ENCODE measurements around the gene UBE2V1.
A peak's percentile ranks its signal among the peaks of the same experiment; 100 is the strongest.

Gene UBE2V1

DNA sequence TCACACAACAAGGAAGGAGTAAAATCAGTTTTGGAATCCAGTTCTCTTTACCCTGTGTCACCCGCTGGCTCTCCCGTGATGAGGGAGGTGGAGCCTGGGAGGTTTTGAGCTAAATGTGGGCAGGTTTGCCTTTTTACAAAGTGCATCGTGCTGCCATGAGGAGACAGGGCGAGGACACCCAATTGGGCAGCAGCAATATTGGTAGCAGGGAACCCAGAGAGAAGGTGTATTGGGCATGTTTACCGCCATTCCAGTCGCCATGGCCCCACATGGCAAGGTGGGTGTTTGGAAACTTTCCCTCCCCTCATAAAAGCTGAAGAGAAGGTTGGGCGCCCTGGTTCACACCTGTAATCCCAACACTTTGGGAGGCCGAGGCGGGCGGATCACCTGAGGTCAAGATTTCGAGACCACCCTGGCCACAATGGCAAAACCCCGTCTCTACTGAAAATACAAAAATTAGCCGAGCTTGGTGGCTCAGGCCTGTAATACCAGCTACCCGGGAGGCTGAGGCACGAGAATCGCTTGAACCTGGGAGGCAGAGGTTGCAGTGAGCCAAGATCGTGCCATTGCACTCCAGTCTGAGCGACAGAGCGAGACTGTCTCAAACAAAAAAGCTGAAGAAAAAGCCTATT lies 3.5 kb upstream of the UBE2V1 start:
- no peak overlapping the region for H3K9ac ChIP-seq (ENCODE audit: low read length)
- no peak overlapping the region for H2AK5ac ChIP-seq (ENCODE audit: low read length)
- peak overlapping the region; percentile 43 for H4K8ac ChIP-seq (ENCODE audit: low read depth, low read length)
- no peak overlapping the region for H2BK12ac ChIP-seq (ENCODE audit: low read length)
- H4K91ac ChIP-seq (ENCODE audit: low read depth, low read length) = peak overlapping the region; percentile 33
- peak overlapping the region; percentile 66 for H3K4me2 ChIP-seq (ENCODE audit: low read length)
- H4K12ac ChIP-seq (ENCODE audit: low read depth, low read length) = no peak overlapping the region
- no peak overlapping the region for H2BK120ac ChIP-seq (ENCODE audit: insufficient read depth, low read length, poor library complexity)
- H3K14ac ChIP-seq (ENCODE audit: low read length) = no peak overlapping the region
- no peak overlapping the region for H3K23ac ChIP-seq (ENCODE audit: low read length)
- H3K4me3 ChIP-seq (ENCODE audit: low read depth, low read length) = no peak overlapping the region
- H3K27me3 ChIP-seq (ENCODE audit: insufficient read depth, low read length) = no peaks in the 10 kb centered on the region
- peaks cover 19% of the 10 kb centered on the region for H3K79me1 ChIP-seq (ENCODE audit: low read length)
- no peak overlapping the region for H3K18ac ChIP-seq (ENCODE audit: low read length)
- H2AFZ ChIP-seq (ENCODE audit: insufficient read depth, low read length, poor library complexity) = peak overlapping the region; percentile 37
- no peaks in the 10 kb centered on the region for H3K36me3 ChIP-seq (ENCODE audit: control insufficient read depth in 1 of 2, insufficient read depth in 2 of 2, low read length in 2 of 2)
- H3K9me3 ChIP-seq (ENCODE audit: insufficient read depth, low read depth, low read length) = peaks cover 2% of the 10 kb centered on the region
- H3K27ac ChIP-seq (ENCODE audit: low read depth, low read length) = no peak overlapping the region
- peaks cover 8 to 15% of the 10 kb centered on the region in 2 experiments for H3K4me1 ChIP-seq (ENCODE audit: control insufficient read depth in 1 of 2, insufficient read depth in 2 of 2, low read length in 2 of 2)
- no peak overlapping the region for H2BK5ac ChIP-seq (ENCODE audit: low read depth, low read length, poor library complexity)
- no peak overlapping the region for H3K4ac ChIP-seq (ENCODE audit: low read depth, low read length)
- peak in 1 of 2 donors; percentile 14 for DNase-seq
- peaks cover 14% of the 10 kb centered on the region for H3K79me2 ChIP-seq (ENCODE audit: control insufficient read depth, insufficient read depth, low read length, poor library complexity)
- WGBS (ENCODE audit: extremely low coverage, insufficient coverage, insufficient read length) = no CpG with 5 or more reads among the region's 19 CpGs

GRCh38 chr20:50115591-50116367 lies 2.8 kb upstream of the UBE2V1 start:
- Histone ChIP-seq H3K14ac (ENCODE audit: low read length) (no peak overlapping the region), H3K79me2 (ENCODE audit: control insufficient read depth, insufficient read depth, low read length, poor library complexity) (peaks cover 16% of the 10 kb centered on the region), H4K91ac (ENCODE audit: low read depth, low read length) (peak overlapping the region; percentile 47), H3K27ac (ENCODE audit: low read depth, low read length) (no peak overlapping the region), H3K4ac (ENCODE audit: low read depth, low read length) (no peak overlapping the region), H3K9me3 (ENCODE audit: insufficient read depth, low read depth, low read length) (no peaks in the 10 kb centered on the region), H4K8ac (ENCODE audit: low read depth, low read length) (peak overlapping the region; percentile 26), H2AFZ (ENCODE audit: insufficient read depth, low read length, poor library complexity) (peak overlapping the region; percentile 37), H2AK5ac (ENCODE audit: low read length) (no peak overlapping the region), H2BK120ac (ENCODE audit: insufficient read depth, low read length, poor library complexity) (no peak overlapping the region), H3K18ac (ENCODE audit: low read length) (no peak overlapping the region), H2BK5ac (ENCODE audit: low read depth, low read length, poor library complexity) (peak overlapping the region; percentile 18), H3K9ac (ENCODE audit: low read length) (no peak overlapping the region), H3K27me3 (ENCODE audit: insufficient read depth, low read length) (no peaks in the 10 kb centered on the region), H3K79me1 (ENCODE audit: low read length) (peaks cover 21% of the 10 kb centered on the region), H3K23ac (ENCODE audit: low read length) (no peak overlapping the region), H3K4me2 (ENCODE audit: low read length) (peak overlapping the region; percentile 66), H3K36me3 (ENCODE audit: control insufficient read depth in 1 of 2, insufficient read depth in 2 of 2, low read length in 2 of 2) (peaks cover 0 to 2% of the 10 kb centered on the region in 2 experiments), H3K4me1 (ENCODE audit: control insufficient read depth in 1 of 2, insufficient read depth in 2 of 2, low read length in 2 of 2) (peaks cover 12 to 22% of the 10 kb centered on the region in 2 experiments), H2BK12ac (ENCODE audit: low read length) (no peak overlapping the region), H4K12ac (ENCODE audit: low read depth, low read length) (no peak overlapping the region), H3K4me3 (ENCODE audit: low read depth, low read length) (no peak overlapping the region)
- no CpG with 5 or more reads among the region's 24 CpGs for WGBS (ENCODE audit: extremely low coverage, insufficient coverage, insufficient read length)
- DNase-seq = peak; percentile 95 to 96

GRCh38 chr20:50115041-50115512 lies 2.1 kb upstream of the UBE2V1 start:
- H3K4me3 ChIP-seq (ENCODE audit: low read depth, low read length) = no peak overlapping the region
- H3K79me1 ChIP-seq (ENCODE audit: low read length) = peaks cover 21% of the 10 kb centered on the region
- no peaks in the 10 kb centered on the region for H3K27me3 ChIP-seq (ENCODE audit: insufficient read depth, low read length)
- peak overlapping the region; percentile 66 for H3K4me2 ChIP-seq (ENCODE audit: low read length)
- peak overlapping the region; percentile 33 for H3K4ac ChIP-seq (ENCODE audit: low read depth, low read length)
- no peak overlapping the region for H2AFZ ChIP-seq (ENCODE audit: insufficient read depth, low read length, poor library complexity)
- peak overlapping the region; percentile 47 for H4K91ac ChIP-seq (ENCODE audit: low read depth, low read length)
- WGBS (ENCODE audit: extremely low coverage, insufficient coverage, insufficient read length) = no CpG with 5 or more reads among the region's 6 CpGs
- H4K8ac ChIP-seq (ENCODE audit: low read depth, low read length) = peak overlapping the region; percentile 39
- H3K9ac ChIP-seq (ENCODE audit: low read length) = no peak overlapping the region
- H3K79me2 ChIP-seq (ENCODE audit: control insufficient read depth, insufficient read depth, low read length, poor library complexity) = peaks cover 16% of the 10 kb centered on the region
- peaks cover 0 to 2% of the 10 kb centered on the region in 2 experiments for H3K36me3 ChIP-seq (ENCODE audit: control insufficient read depth in 1 of 2, insufficient read depth in 2 of 2, low read length in 2 of 2)
- H4K12ac ChIP-seq (ENCODE audit: low read depth, low read length) = peak overlapping the region; percentile 26
- no peaks in the 10 kb centered on the region for H3K9me3 ChIP-seq (ENCODE audit: insufficient read depth, low read depth, low read length)
- H3K23ac ChIP-seq (ENCODE audit: low read length) = no peak overlapping the region
- peak overlapping the region; percentile 34 for H2BK12ac ChIP-seq (ENCODE audit: low read length)
- peaks cover 15 to 26% of the 10 kb centered on the region in 2 experiments for H3K4me1 ChIP-seq (ENCODE audit: control insufficient read depth in 1 of 2, insufficient read depth in 2 of 2, low read length in 2 of 2)
- no peak overlapping the region for H2BK120ac ChIP-seq (ENCODE audit: insufficient read depth, low read length, poor library complexity)
- no peak for DNase-seq
- peak overlapping the region; percentile 36 for H3K18ac ChIP-seq (ENCODE audit: low read length)
- H2BK5ac ChIP-seq (ENCODE audit: low read depth, low read length, poor library complexity) = no peak overlapping the region
- peak overlapping the region; percentile 44 for H2AK5ac ChIP-seq (ENCODE audit: low read length)
- H3K27ac ChIP-seq (ENCODE audit: low read depth, low read length) = no peak overlapping the region
- H3K14ac ChIP-seq (ENCODE audit: low read length) = no peak overlapping the region

DNA sequence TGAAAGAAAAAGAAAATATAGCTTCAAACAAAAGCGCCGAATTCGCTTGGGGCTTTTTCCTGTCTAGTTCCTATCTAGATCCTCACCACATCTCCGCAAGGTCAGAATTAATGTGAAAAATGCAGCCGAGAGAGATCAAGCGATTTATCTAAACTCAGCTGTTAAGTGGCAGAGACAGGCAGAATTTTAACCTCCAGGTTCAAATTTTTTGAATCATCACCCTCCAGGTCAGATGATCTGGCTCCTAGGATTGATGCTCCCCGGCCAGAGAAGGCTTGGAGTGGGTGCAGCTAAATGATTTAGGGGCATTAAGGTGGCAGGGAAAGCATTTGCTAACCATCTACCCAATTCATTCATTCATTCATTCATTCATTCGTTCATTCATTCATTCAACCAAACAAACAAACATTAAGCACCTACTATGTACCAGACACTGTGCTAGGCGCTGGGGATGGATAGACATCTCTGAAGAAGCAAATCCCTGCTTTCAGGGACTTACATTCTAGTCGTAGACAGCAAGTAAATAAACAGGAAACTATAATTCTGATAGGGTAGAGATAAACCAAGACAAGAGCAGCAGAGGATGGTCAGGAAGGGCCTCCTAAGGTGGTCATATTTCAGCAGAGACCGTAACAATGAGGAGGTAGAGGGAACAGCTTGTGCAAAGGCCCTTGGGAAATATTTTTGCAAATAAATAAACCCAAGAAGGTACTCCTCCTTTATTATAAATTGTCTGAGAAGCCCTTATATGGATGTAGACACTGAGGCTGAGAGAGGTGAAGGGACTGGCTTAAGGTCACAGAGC lies 672 bp upstream of the UBE2V1 start:
- Histone ChIP-seq H3K9ac (ENCODE audit: low read length) (peak overlapping the region; percentile 68), H2BK5ac (ENCODE audit: low read depth, low read length, poor library complexity) (peak overlapping the region; percentile 53), H4K8ac (ENCODE audit: low read depth, low read length) (peak overlapping the region; percentile 82), H3K79me1 (ENCODE audit: low read length) (peaks cover 21% of the 10 kb centered on the region), H2BK12ac (ENCODE audit: low read length) (no peak overlapping the region), H3K4me1 (ENCODE audit: control insufficient read depth in 1 of 2, insufficient read depth in 2 of 2, low read length in 2 of 2) (peaks cover 21 to 35% of the 10 kb centered on the region in 2 experiments), H3K36me3 (ENCODE audit: control insufficient read depth in 1 of 2, insufficient read depth in 2 of 2, low read length in 2 of 2) (peaks cover 0 to 5% of the 10 kb centered on the region in 2 experiments), H3K79me2 (ENCODE audit: control insufficient read depth, insufficient read depth, low read length, poor library complexity) (peaks cover 23% of the 10 kb centered on the region), H3K27ac (ENCODE audit: low read depth, low read length) (peak overlapping the region; percentile 92), H2AFZ (ENCODE audit: insufficient read depth, low read length, poor library complexity) (peak overlapping the region; percentile 53), H4K91ac (ENCODE audit: low read depth, low read length) (peak overlapping the region; percentile 23), H3K23ac (ENCODE audit: low read length) (no peak overlapping the region), H3K4me2 (ENCODE audit: low read length) (peak overlapping the region; percentile 79), H3K14ac (ENCODE audit: low read length) (peak overlapping the region; percentile 25), H3K18ac (ENCODE audit: low read length) (peak overlapping the region; percentile 18), H3K9me3 (ENCODE audit: insufficient read depth, low read depth, low read length) (no peaks in the 10 kb centered on the region), H3K4me3 (ENCODE audit: low read depth, low read length) (peak overlapping the region; percentile 93), H2BK120ac (ENCODE audit: insufficient read depth, low read length, poor library complexity) (no peak overlapping the region), H4K12ac (ENCODE audit: low read depth, low read length) (peak overlapping the region; percentile 71), H3K27me3 (ENCODE audit: insufficient read depth, low read length) (no peaks in the 10 kb centered on the region), H2AK5ac (ENCODE audit: low read length) (no peak overlapping the region), H3K4ac (ENCODE audit: low read depth, low read length) (no peak overlapping the region)
- no CpG with 5 or more reads among the region's 11 CpGs for WGBS (ENCODE audit: extremely low coverage, insufficient coverage, insufficient read length)
- peak in 1 of 2 donors; percentile 85 for DNase-seq
